GM12865 (cell line): ENCODE measurements around the gene EMILIN2.

ENCODE experiments used
- DNase-seq: peaks from one replicate; pipeline ENCODE4 v3.0.0; 2010; ENCODE audit warnings: low read depth
- H3K4me3 ChIP-seq: 2 replicates; pipeline ENCODE4 v1.5.1; 2011; ENCODE audit warnings: mild to moderate bottlenecking, low read depth, low read length, control low read depth
- TF ChIP-seq, protein P1 (sequence below): IDR thresholded peaks from 2 replicates; pipeline ENCODE4 v1.5.1; 2011; ENCODE audit warnings: low read length, control low read depth, low read depth, inconsistent platforms; ENCODE audit not compliant: insufficient read depth; ENCODE audit errors: missing control alignments

Gene EMILIN2

DNA sequence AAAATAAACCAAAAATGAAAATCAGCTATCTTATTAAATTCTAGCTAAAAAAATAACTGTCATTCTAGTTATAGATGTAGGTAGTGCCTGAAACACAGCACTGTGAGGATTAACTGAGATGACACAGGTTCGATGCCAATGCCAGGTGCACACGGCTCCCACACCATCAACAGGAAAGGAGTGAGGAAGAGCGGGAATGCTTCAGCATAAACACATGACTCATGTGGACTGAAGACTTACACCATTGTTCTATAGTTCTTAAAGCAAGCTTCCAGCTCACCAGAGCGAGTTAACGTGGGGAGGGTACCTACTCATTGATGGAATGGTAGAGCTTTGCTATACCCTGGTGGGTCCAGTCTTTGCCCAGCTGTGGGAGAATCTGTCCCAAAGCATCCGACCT, 76.7 kb downstream of the EMILIN2 start:
- DNase-seq = no peak
- no peak overlapping the region for H3K4me3 ChIP-seq
- TF ChIP-seq, protein P1, sequence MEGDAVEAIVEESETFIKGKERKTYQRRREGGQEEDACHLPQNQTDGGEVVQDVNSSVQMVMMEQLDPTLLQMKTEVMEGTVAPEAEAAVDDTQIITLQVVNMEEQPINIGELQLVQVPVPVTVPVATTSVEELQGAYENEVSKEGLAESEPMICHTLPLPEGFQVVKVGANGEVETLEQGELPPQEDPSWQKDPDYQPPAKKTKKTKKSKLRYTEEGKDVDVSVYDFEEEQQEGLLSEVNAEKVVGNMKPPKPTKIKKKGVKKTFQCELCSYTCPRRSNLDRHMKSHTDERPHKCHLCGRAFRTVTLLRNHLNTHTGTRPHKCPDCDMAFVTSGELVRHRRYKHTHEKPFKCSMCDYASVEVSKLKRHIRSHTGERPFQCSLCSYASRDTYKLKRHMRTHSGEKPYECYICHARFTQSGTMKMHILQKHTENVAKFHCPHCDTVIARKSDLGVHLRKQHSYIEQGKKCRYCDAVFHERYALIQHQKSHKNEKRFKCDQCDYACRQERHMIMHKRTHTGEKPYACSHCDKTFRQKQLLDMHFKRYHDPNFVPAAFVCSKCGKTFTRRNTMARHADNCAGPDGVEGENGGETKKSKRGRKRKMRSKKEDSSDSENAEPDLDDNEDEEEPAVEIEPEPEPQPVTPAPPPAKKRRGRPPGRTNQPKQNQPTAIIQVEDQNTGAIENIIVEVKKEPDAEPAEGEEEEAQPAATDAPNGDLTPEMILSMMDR = no peak

DNA sequence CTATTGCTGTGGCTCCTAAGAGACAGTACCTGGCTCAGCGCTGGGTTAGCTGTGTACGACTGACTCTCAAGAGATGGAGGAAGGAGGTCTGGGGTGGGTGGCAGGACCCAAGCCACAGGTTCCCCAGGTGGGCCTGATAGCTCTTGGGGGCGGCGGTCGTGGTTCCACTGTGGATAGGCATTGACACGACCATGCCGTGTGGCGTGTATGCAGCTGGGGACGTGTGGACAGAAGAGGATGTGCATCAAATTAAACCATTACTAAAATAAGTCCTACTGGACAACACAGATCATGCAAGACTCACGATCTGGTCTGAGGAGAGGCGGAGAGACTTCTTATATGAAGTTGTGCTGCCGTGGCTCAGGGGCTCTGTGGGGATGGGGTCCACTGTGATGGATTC, 78.1 kb downstream of the EMILIN2 start:
- DNase-seq = no peak
- TF ChIP-seq, protein P1 = no peak
- H3K4me3 ChIP-seq = no peak overlapping the region

DNA sequence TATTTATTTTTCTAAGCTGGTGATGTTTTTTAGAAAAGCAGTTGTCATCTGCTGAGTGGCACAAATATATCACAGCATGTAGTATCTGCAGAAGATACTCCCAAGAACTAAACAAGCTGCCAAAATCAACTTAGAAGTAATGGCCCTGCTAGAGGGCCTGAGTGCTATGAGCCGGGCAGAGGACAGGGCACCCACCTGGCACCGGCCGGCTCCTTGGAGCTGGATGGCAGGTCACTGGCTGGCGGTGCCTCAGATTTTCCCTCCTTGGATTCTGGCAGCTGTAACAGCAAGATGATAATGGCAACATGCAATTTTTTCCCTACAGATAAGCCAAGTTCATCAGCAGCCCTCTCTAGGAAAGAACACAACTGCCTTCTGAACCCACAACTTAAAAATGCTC, 79.7 kb downstream of the EMILIN2 start:
- no peak overlapping the region for H3K4me3 ChIP-seq
- DNase-seq = no peak
- TF ChIP-seq, protein P1 = no peak

DNA sequence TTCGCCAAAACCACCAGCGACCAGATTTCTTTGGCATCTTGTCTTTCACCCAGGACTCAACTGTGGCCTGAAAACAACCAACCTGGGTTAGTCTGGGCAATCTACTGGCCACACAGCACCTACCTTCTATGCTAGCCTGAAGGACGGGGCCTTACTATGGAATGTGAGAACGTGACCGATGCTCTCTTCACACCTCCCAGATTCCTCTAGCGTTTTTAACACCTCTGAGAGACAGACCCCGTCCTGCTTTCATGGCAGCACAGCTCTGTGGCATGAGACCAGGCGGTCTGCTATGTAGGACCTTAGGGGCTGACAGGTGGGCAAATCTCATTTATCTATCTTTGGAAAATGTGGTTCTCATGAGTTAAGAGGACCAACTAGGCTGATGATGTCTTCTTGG, 80.9 kb downstream of the EMILIN2 start:
- TF ChIP-seq, protein P1 = no peak
- no peak for DNase-seq
- no peak overlapping the region for H3K4me3 ChIP-seq

DNA sequence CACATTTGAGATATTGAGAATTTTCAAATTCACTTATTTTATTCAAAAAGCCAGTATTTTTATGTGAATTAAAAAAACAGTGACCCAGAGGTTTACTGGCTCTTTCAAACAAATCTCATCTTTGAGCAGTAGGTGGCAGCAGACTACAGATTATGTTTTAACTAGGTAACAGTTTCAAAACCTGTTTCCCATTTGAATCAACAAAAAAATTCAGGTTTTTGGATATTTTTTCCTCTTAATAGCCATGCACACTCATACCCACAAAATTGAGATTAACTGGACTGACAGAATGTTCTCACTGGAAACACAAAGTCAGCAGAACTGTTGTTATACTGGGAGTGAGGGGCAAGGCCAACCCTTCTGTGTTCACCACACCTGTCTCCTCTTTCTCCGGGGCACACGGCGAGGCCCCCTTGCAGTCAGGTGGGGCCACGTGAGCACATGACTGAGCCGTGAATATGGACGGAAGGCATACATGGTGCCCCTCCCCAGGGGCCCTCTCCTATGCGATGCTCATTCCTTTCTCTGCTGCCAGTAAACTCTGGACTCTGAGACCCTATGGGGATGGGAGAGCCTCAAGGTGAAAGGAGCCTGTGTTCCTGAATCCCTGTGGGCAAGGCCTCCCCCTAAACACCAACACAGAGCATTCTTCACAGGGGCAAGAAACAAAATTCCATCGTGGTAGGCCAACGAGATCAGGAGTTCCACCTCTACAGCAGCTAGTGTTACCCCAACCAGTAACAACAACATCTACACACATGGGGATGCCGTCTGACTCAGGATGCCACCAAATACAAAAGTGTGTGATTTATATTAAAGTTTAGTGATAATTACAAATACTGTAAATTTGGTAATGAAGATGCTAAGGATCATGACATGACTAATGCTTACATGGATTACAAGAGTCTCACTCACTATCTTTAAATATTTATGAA, 85.7 kb downstream of the EMILIN2 start:
- DNase-seq = peak; percentile 73
- H3K4me3 ChIP-seq = no peak overlapping the region
- TF ChIP-seq, protein P1 = peak; percentile 50

DNA sequence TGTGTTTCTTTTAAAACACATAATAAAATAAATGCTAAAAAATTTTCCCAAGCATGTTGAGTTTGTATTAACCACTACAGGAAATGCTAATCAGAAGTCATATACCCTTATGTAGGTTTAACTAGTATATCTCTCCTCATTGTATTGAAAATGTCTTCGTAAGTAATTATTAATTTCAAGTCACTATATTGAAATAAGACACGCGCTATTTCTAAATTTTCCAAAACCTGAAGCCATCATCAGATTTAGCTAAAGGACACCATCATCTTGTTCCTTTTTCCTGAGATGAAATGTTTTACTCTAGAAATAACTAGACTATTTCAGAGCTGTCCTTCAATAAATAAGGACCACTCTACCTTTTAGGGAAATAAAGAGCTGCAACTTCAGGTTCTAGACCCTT, 87.2 kb downstream of the EMILIN2 start:
- no peak for DNase-seq
- no peak overlapping the region for H3K4me3 ChIP-seq
- TF ChIP-seq, protein P1 = no peak
